HG03025 (cell line): Measurements from ENCODE around the gene LEPROT.

Experiments
- ATAC-seq: cut with Tn5 transposase; IDR thresholded peaks from one replicate; pipeline ENCODE4 v1.9.1; 2021; ENCODE audit warnings: mild to moderate bottlenecking, moderate library complexity; ENCODE audit not compliant: unreplicated experiment, low FRiP score

Gene LEPROT

GRCh38 chr1:65471213-65471833 is 50.9 kb downstream of the LEPROT start:
- no peak for ATAC-seq

GRCh38 chr1:65471861-65472332 is 51.4 kb downstream of the LEPROT start:
- no peak for ATAC-seq

GRCh38 chr1:65476327-65476726 is 55.9 kb downstream of the LEPROT start:
- ATAC-seq, result no peak

- no peak for ATAC-seq
Measured at GRCh38 chr1:65477414-65478378, 57.2 kb downstream of the LEPROT start.

GRCh38 chr1:65478379-65479026 is 58.0 kb downstream of the LEPROT start:
- ATAC-seq, result no peak

- no peak for ATAC-seq
Measured at GRCh38 chr1:65479554-65480204, 59.2 kb downstream of the LEPROT start.

- ATAC-seq, result no peak
Measured at GRCh38 chr1:65480684-65481405, 60.4 kb downstream of the LEPROT start.

GRCh38 chr1:65483993-65484754 is 63.7 kb downstream of the LEPROT start:
- ATAC-seq, result no peak
